GM19395 (cell line): ENCODE measurements around the gene RGS17.

Experiments used
- ATAC-seq: cut with Tn5 transposase; IDR thresholded peaks from one replicate; pipeline ENCODE4 v1.9.1; 2021; ENCODE audit warnings: mild to moderate bottlenecking, moderate library complexity; ENCODE audit not compliant: unreplicated experiment

RGS17 gene

GRCh38 chr6:153086225-153086990 is 44.7 kb downstream of the RGS17 start:
- no peak for ATAC-seq

DNA sequence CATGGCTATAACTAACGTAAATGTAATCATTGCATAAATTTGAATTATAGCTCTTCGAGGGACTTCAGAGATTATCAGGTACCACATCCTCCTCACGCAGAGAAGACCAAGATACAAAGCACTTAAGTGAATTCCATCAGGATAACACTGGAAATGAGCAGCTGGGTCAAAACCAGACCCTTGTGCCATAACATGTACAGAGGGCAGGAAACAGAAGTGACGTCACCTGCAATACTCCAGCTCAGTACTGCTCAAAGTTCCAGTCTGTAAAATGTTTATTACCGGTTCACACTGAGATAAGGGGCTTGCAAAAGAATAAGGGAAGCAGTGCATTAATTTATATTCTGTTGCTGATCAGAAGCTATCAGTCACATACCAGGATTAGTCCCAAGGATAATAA is 45.8 kb downstream of the RGS17 start:
- no peak for ATAC-seq

DNA sequence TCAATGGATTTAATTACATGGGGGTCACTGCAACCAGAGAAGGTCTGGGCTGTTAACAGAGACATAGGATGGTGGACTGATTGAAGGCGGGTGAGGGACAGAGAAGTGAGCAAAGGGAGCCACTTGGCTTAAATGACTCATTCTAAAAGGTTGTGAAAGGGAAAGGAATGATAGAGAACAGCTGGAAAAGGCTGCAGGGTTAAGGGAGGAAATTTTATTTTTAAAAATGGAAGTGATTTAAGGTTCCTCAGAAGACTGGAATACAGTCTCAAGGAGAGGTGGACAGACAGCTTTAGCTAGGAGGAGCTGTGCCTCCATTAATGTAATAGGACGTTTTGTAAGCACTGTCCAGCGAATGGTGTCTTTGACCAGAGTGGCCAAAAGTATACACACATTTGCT is 46.7 kb downstream of the RGS17 start:
- ATAC-seq: no peak

- no peak for ATAC-seq
Measured at GRCh38 chr6:153083869-153084268, 47.2 kb downstream of the RGS17 start.

- ATAC-seq: no peak
Measured at GRCh38 chr6:153081914-153082313, 49.2 kb downstream of the RGS17 start.

DNA sequence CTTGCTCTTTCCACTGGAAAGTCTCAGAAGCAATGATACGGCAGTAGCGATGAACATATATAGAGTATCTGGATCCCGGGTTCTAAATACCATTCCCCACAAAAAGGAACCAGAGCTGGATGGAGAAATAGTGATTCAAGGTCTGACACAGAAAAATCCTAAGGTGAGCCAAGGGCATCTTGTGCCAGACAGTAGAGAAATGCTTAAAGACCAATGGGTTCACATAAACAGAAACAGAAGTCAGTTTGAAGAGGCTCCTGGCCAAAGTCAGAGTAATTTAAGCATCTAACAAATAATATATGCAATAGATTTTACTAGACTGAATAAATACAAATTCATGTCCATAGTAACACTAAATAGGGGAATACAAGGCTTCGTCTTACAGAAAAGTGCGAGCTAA is 54.7 kb downstream of the RGS17 start:
- ATAC-seq: no peak

- no peak for ATAC-seq
Measured at GRCh38 chr6:153074761-153075160, 56.3 kb downstream of the RGS17 start.

- no peak for ATAC-seq
Measured at GRCh38 chr6:153073841-153074240, 57.2 kb downstream of the RGS17 start.

DNA sequence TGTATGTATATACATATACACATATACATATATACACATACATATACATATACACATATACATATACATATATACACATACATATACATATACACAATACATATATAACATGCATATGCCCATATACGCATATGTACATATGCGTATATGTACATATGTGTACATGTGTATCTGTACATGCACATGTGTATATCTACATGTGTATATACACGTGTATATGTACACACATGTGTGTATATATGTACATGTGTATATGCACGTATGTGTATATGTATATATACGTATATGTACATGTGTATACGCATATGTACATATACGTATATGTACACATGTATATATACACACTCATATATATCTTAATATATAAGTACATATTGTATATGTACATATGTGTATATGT is 60.3 kb downstream of the RGS17 start:
- ATAC-seq: no peak

- ATAC-seq: no peak
Measured at GRCh38 chr6:153069897-153070296, 61.2 kb downstream of the RGS17 start.

GRCh38 chr6:153065222-153065621 is 65.9 kb downstream of the RGS17 start:
- ATAC-seq: no peak

- ATAC-seq: no peak
Measured at GRCh38 chr6:153063936-153064335, 67.1 kb downstream of the RGS17 start.

DNA sequence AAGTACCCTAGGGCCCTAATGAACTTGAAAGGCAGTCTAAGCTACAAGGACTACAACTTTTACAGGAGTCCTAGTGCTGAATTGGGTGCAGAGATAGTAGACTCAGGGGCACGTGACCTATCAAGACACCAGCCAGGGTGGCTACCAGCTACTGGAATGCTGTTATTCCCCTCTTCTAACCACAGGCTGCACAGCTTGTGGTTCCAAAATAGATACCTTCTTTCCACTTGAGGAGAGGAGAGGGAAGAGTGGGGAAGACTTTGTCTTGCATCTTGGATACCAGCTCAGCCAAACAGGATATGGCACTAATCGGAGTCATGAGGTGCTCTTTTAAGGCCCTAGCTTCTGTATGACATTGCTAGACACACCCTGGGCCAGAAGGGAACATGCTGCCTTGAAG is 68.6 kb downstream of the RGS17 start:
- no peak for ATAC-seq

DNA sequence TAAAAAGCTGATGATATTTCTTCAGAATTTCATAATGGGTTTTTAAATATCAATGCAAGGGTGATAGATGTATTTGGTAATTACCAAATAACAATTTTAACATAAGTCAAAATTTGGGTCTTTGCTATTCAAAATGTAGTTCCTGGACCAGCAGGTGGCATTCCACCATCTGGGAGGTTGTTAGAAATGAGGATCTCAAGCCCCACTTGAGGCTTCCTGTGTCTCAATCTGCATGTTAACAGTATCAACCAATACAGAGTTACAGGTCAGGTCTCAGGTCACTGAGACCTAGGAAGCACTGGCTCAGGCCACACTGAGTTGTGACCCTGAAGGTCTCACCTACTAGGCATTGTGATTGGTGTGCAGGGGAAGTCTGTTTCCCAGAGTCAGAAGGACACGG is 71.3 kb downstream of the RGS17 start:
- peak; percentile 57 for ATAC-seq

DNA sequence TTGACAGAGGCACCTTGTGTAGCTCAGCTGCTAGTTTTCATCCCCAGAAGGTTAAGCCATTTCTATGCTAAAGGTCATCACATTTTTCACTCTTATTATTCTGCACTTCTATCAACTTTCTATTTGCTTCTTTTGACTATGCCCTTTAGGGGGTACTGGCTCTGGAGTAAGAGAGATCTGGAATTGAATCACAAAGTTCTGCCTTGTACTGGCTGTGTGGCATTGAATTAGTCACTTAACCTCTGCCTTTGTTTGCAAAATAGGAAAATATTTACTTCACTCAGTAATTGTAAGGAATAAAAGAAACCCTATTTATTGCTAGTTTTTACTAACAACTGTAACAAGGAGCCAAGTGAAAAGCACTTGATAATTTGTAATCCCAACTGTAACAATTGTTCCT is 71.8 kb downstream of the RGS17 start:
- ATAC-seq: no peak

DNA sequence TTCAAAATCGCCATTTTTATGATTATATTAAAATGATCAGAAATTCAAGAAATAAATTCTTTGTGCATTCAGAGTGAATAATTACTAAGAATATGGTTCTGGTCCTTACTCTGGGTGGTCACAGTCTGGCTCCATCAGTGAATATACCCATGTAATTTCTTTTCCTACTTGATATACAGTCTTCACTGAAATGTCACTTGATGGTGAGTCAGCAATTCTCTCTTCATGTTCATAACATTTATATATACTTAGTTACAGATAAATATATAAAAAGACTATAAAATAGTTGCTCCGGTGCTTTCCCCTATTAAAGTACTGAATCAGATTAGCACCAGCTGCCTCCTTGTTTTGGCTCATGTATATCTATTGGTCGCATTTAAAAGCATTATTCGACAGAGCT is 72.2 kb downstream of the RGS17 start:
- no peak for ATAC-seq

GRCh38 chr6:153058291-153058690 is 72.8 kb downstream of the RGS17 start:
- no peak for ATAC-seq

- no peak for ATAC-seq
Measured at GRCh38 chr6:153056308-153056707, 74.8 kb downstream of the RGS17 start.

DNA sequence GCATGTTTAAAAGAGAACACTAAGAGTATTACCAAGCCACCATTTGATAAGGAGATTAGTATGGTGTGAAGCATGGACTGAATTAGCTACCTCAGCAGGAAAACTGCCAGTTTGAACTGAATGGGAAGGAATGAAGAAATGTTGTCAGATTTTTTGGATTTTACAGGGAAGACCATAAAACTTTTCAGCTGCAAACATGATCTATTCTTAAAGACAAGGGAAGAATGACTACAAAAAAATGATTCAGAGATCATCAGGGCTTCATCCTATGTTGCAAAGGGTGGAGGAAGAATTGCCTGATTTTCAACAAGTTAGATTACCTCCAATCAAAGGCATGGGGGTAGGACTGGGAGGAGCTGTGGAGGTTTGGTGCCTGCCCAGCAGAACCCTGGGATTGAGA is 79.3 kb downstream of the RGS17 start:
- ATAC-seq: no peak

DNA sequence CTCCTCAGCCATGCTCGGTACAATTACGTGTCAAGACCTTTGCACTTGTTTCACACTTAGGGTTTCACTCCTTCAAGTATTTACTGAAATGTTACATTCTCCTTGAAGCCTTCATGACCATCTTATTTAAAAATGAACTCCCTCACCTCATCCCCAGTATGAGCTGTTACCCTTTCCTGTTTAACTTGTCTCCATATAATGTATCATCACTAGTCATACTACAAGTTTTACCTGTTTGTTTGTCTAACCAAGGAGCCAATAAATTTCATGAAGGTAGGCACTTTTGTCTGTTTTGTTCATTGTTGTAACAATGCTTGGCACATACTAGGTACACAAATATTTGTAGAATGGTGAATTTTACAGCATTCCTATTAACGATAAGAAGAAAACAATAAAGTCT is 82.5 kb downstream of the RGS17 start:
- no peak for ATAC-seq

- ATAC-seq: no peak
Measured at GRCh38 chr6:153047386-153047785, 83.7 kb downstream of the RGS17 start.

DNA sequence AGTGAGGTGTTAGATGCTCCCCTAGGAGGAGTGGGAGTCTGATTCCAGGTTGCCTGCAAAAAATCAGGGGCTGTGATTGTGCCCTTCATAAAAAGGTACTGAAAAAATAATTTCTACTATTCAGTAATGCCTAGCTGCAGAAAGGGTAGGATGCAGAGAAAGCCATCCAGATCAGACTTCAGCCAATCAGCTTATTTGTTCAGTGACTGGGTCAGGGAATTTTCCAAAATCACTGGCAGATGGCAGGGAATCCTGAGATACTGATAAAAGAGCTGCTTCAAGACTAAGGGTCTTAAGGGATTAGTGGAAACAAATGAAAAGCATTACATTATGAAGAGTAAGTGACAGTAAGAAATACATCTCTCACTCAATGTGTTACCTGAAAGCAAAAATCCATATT is 85.8 kb downstream of the RGS17 start:
- ATAC-seq: no peak

GRCh38 chr6:153044295-153044694 is 86.8 kb downstream of the RGS17 start:
- no peak for ATAC-seq
